Measurements from ENCODE around the gene ARHGEF25.
"Not testable (repeated sequence)": the region's sequence is repeated elsewhere in the genome, so short reads cannot be mapped to it uniquely, and the experiment has no call there.

ARHGEF25 gene

GRCh38 chr12:57586128-57586527 is 25.1 kb upstream of the ARHGEF25 start:
- DNase-seq = no peak

GRCh38 chr12:57586832-57587429 is 24.3 kb upstream of the ARHGEF25 start:
- DNase-seq = no peak

GRCh38 chr12:57588951-57589610 is 22.2 kb upstream of the ARHGEF25 start:
- DNase-seq = not testable (repeated sequence)

- no peak for DNase-seq
Observed at GRCh38 chr12:57590479-57590863, 20.8 kb upstream of the ARHGEF25 start.

GRCh38 chr12:57590864-57591781 is 20.1 kb upstream of the ARHGEF25 start, which contains the start of gene PIP4K2C:
Gene PIP4K2C, plus strand, starts transcription at chr12:57591192. Its CDS starts 98 bp downstream, at chr12:57591290.
- peak; percentile 83 to 84 for DNase-seq

GRCh38 chr12:57591782-57592325 is 19.4 kb upstream of the ARHGEF25 start:
- DNase-seq = no peak

- DNase-seq = no peak
Observed at GRCh38 chr12:57592551-57593165, 18.6 kb upstream of the ARHGEF25 start.

GRCh38 chr12:57593187-57593586 is 18.0 kb upstream of the ARHGEF25 start:
- DNase-seq = no peak

- no peak for DNase-seq
Observed at GRCh38 chr12:57600395-57600794, 10.8 kb upstream of the ARHGEF25 start.

- no peak for DNase-seq
Observed at GRCh38 chr12:57602544-57602943, 8.7 kb upstream of the ARHGEF25 start.

- no peak for DNase-seq
Observed at GRCh38 chr12:57603324-57603723, 7.9 kb upstream of the ARHGEF25 start.

- no peak for DNase-seq
Observed at GRCh38 chr12:57603815-57604453, 7.3 kb upstream of the ARHGEF25 start.

- DNase-seq = no peak
Observed at GRCh38 chr12:57604454-57604991, 6.7 kb upstream of the ARHGEF25 start, which contains the start of gene DTX3. Gene DTX3, plus strand, starts transcription at chr12:57604824. Its CDS starts 1,694 bp downstream, at chr12:57606518.

- DNase-seq = no peak
Observed at GRCh38 chr12:57604992-57605810, 6.0 kb upstream of the ARHGEF25 start.

- DNase-seq = no peak
Observed at GRCh38 chr12:57605811-57606311, 5.4 kb upstream of the ARHGEF25 start.

GRCh38 chr12:57606399-57606798 is 4.8 kb upstream of the ARHGEF25 start:
- no peak for DNase-seq

GRCh38 chr12:57606821-57607220 is 4.4 kb upstream of the ARHGEF25 start:
- DNase-seq = no peak

- no peak for DNase-seq
Observed at GRCh38 chr12:57607958-57608663, 3.1 kb upstream of the ARHGEF25 start.

GRCh38 chr12:57609101-57609780 is 2.0 kb upstream of the ARHGEF25 start:
- DNase-seq = no peak
